ENCODE measurements around the gene ABRACL.

Gene ABRACL

GRCh38 chr6:139058029-139058428, 29.5 kb downstream of the ABRACL start:
- Histone ChIP-seq H3K4me3 (ENCODE audit: low read length) (no peak overlapping the region), H3K27me3 (ENCODE audit: insufficient read depth, low read length) (no peaks in the 10 kb centered on the region), H3K27ac (ENCODE audit: low read depth, low read length) (no peak overlapping the region), H3K9ac (ENCODE audit: low read depth, low read length) (no peak overlapping the region), H3K4me1 (ENCODE audit: insufficient read depth, low read length) (no peaks in the 10 kb centered on the region), H3K36me3 (ENCODE audit: insufficient read depth, low read length) (no peaks in the 10 kb centered on the region), H3K9me3 (ENCODE audit: insufficient read depth, low read depth, low read length) (no peaks in the 10 kb centered on the region)
- WGBS = 90% methylated on average over 2 of the region's 3 CpGs

- Histone ChIP-seq H3K27me3 (ENCODE audit: insufficient read depth, low read length) (no peaks in the 10 kb centered on the region), H3K36me3 (ENCODE audit: insufficient read depth, low read length) (no peaks in the 10 kb centered on the region), H3K9ac (ENCODE audit: low read depth, low read length) (no peak overlapping the region), H3K9me3 (ENCODE audit: insufficient read depth, low read depth, low read length) (no peaks in the 10 kb centered on the region), H3K4me1 (ENCODE audit: insufficient read depth, low read length) (no peaks in the 10 kb centered on the region), H3K27ac (ENCODE audit: low read depth, low read length) (no peak overlapping the region), H3K4me3 (ENCODE audit: low read length) (no peak overlapping the region)
Measured at GRCh38 chr6:139060332-139060731, 31.8 kb downstream of the ABRACL start.

GRCh38 chr6:139062932-139063646, 34.5 kb downstream of the ABRACL start:
- no peak overlapping the region for H3K27ac ChIP-seq (ENCODE audit: low read depth, low read length)
- H3K9ac ChIP-seq (ENCODE audit: low read depth, low read length) = no peak overlapping the region
- WGBS = 96% methylated on average over 1 of the region's 1 CpG
- no peaks in the 10 kb centered on the region for H3K36me3 ChIP-seq (ENCODE audit: insufficient read depth, low read length)
- H3K9me3 ChIP-seq (ENCODE audit: insufficient read depth, low read depth, low read length) = no peaks in the 10 kb centered on the region
- no peaks in the 10 kb centered on the region for H3K27me3 ChIP-seq (ENCODE audit: insufficient read depth, low read length)
- H3K4me3 ChIP-seq (ENCODE audit: low read length) = no peak overlapping the region
- H3K4me1 ChIP-seq (ENCODE audit: insufficient read depth, low read length) = 0 out of 2 replicates have a peak, but pooled peaks cover 3% of the 10 kb centered on the region

- Histone ChIP-seq H3K9me3 (ENCODE audit: insufficient read depth, low read depth, low read length) (no peaks in the 10 kb centered on the region), H3K36me3 (ENCODE audit: insufficient read depth, low read length) (no peaks in the 10 kb centered on the region), H3K27me3 (ENCODE audit: insufficient read depth, low read length) (no peaks in the 10 kb centered on the region), H3K9ac (ENCODE audit: low read depth, low read length) (no peak overlapping the region), H3K27ac (ENCODE audit: low read depth, low read length) (no peak overlapping the region), H3K4me3 (ENCODE audit: low read length) (no peak overlapping the region), H3K4me1 (ENCODE audit: insufficient read depth, low read length) (0 out of 2 replicates have a peak, but pooled peaks cover 3% of the 10 kb centered on the region)
- WGBS = 90% methylated on average over 7 of the region's 7 CpGs
Measured at GRCh38 chr6:139064981-139065665, 36.6 kb downstream of the ABRACL start.

- H3K27ac ChIP-seq (ENCODE audit: low read depth, low read length) = no peak overlapping the region
- H3K4me1 ChIP-seq (ENCODE audit: insufficient read depth, low read length) = 0 out of 2 replicates have a peak, but pooled peaks cover 3% of the 10 kb centered on the region
- no peak overlapping the region for H3K9ac ChIP-seq (ENCODE audit: low read depth, low read length)
- H3K27me3 ChIP-seq (ENCODE audit: insufficient read depth, low read length) = no peaks in the 10 kb centered on the region
- no peaks in the 10 kb centered on the region for H3K9me3 ChIP-seq (ENCODE audit: insufficient read depth, low read depth, low read length)
- no peak overlapping the region for H3K4me3 ChIP-seq (ENCODE audit: low read length)
- no peaks in the 10 kb centered on the region for H3K36me3 ChIP-seq (ENCODE audit: insufficient read depth, low read length)
- WGBS = 91% methylated on average over 2 of the region's 2 CpGs
Measured at GRCh38 chr6:139066080-139066479, 37.5 kb downstream of the ABRACL start.

GRCh38 chr6:139068846-139069245, 40.3 kb downstream of the ABRACL start:
- 93% methylated on average over 2 of the region's 2 CpGs for WGBS

GRCh38 chr6:139073118-139073517, 44.6 kb downstream of the ABRACL start:
- no peaks in the 10 kb centered on the region for H3K9me3 ChIP-seq (ENCODE audit: insufficient read depth, low read depth, low read length)
- no peaks in the 10 kb centered on the region for H3K27me3 ChIP-seq (ENCODE audit: insufficient read depth, low read length)
- H3K36me3 ChIP-seq (ENCODE audit: insufficient read depth, low read length) = no peaks in the 10 kb centered on the region
- no peak overlapping the region for H3K4me3 ChIP-seq (ENCODE audit: low read length)
- WGBS = 95% methylated on average over 2 of the region's 2 CpGs
- no peak overlapping the region for H3K9ac ChIP-seq (ENCODE audit: low read depth, low read length)
- no peaks in the 10 kb centered on the region for H3K4me1 ChIP-seq (ENCODE audit: insufficient read depth, low read length)
- H3K27ac ChIP-seq (ENCODE audit: low read depth, low read length) = no peak overlapping the region

More at GRCh38 chr6:139068846-139069245, 40.3 kb downstream of the ABRACL start:
- H3K27ac ChIP-seq (ENCODE audit: low read depth, low read length) = no peak overlapping the region
- H3K9ac ChIP-seq (ENCODE audit: low read depth, low read length) = no peak overlapping the region
- no peak overlapping the region for H3K4me3 ChIP-seq (ENCODE audit: low read length)
- H3K4me1 ChIP-seq (ENCODE audit: insufficient read depth, low read length) = 0 out of 2 replicates have a peak, but pooled peaks cover 3% of the 10 kb centered on the region
- H3K27me3 ChIP-seq (ENCODE audit: insufficient read depth, low read length) = no peaks in the 10 kb centered on the region
- H3K36me3 ChIP-seq (ENCODE audit: insufficient read depth, low read length) = no peaks in the 10 kb centered on the region
- H3K9me3 ChIP-seq (ENCODE audit: insufficient read depth, low read depth, low read length) = no peaks in the 10 kb centered on the region

- H3K4me3 ChIP-seq (ENCODE audit: low read length) = no peak overlapping the region
- no peaks in the 10 kb centered on the region for H3K27me3 ChIP-seq (ENCODE audit: insufficient read depth, low read length)
- WGBS = no CpG with 5 or more reads among the region's 2 CpGs
- H3K9me3 ChIP-seq (ENCODE audit: insufficient read depth, low read depth, low read length) = no peaks in the 10 kb centered on the region
- no peaks in the 10 kb centered on the region for H3K4me1 ChIP-seq (ENCODE audit: insufficient read depth, low read length)
- no peaks in the 10 kb centered on the region for H3K36me3 ChIP-seq (ENCODE audit: insufficient read depth, low read length)
- H3K9ac ChIP-seq (ENCODE audit: low read depth, low read length) = no peak overlapping the region
- H3K27ac ChIP-seq (ENCODE audit: low read depth, low read length) = no peak overlapping the region
Measured at GRCh38 chr6:139079018-139079417, 50.5 kb downstream of the ABRACL start.

GRCh38 chr6:139080255-139080920, 51.8 kb downstream of the ABRACL start:
- H3K36me3 ChIP-seq (ENCODE audit: insufficient read depth, low read length) = no peaks in the 10 kb centered on the region

GRCh38 chr6:139081471-139081870, 52.9 kb downstream of the ABRACL start:
- Histone ChIP-seq H3K9ac (ENCODE audit: low read depth, low read length) (no peak overlapping the region), H3K36me3 (ENCODE audit: insufficient read depth, low read length) (no peaks in the 10 kb centered on the region), H3K4me1 (ENCODE audit: insufficient read depth, low read length) (no peaks in the 10 kb centered on the region), H3K27ac (ENCODE audit: low read depth, low read length) (no peak overlapping the region), H3K27me3 (ENCODE audit: insufficient read depth, low read length) (no peaks in the 10 kb centered on the region), H3K9me3 (ENCODE audit: insufficient read depth, low read depth, low read length) (no peaks in the 10 kb centered on the region), H3K4me3 (ENCODE audit: low read length) (no peak overlapping the region)
- 100% methylated on average over 3 of the region's 4 CpGs for WGBS

More at GRCh38 chr6:139080255-139080920, 51.8 kb downstream of the ABRACL start:
- H3K27me3 ChIP-seq (ENCODE audit: insufficient read depth, low read length) = no peaks in the 10 kb centered on the region
- no peak overlapping the region for H3K4me3 ChIP-seq (ENCODE audit: low read length)
- no peak overlapping the region for H3K27ac ChIP-seq (ENCODE audit: low read depth, low read length)
- H3K9me3 ChIP-seq (ENCODE audit: insufficient read depth, low read depth, low read length) = no peaks in the 10 kb centered on the region
- no CpG with 5 or more reads among the region's 1 CpG for WGBS
- H3K4me1 ChIP-seq (ENCODE audit: insufficient read depth, low read length) = no peaks in the 10 kb centered on the region
- no peak overlapping the region for H3K9ac ChIP-seq (ENCODE audit: low read depth, low read length)

GRCh38 chr6:139082370-139082769, 53.8 kb downstream of the ABRACL start:
- Histone ChIP-seq H3K27me3 (ENCODE audit: insufficient read depth, low read length) (no peaks in the 10 kb centered on the region), H3K36me3 (ENCODE audit: insufficient read depth, low read length) (no peaks in the 10 kb centered on the region), H3K27ac (ENCODE audit: low read depth, low read length) (no peak overlapping the region), H3K4me3 (ENCODE audit: low read length) (no peak overlapping the region), H3K9ac (ENCODE audit: low read depth, low read length) (no peak overlapping the region), H3K4me1 (ENCODE audit: insufficient read depth, low read length) (no peaks in the 10 kb centered on the region), H3K9me3 (ENCODE audit: insufficient read depth, low read depth, low read length) (no peaks in the 10 kb centered on the region)
- WGBS = 94% methylated on average over 5 of the region's 5 CpGs
